Endothelial cell of umbilical vein (primary cell): ENCODE results near the gene TMEM182. TPM values are rescaled to one million over a fixed set of nuclear protein-coding genes. Genes with fewer than 3 reads are reported as not detected.

ENCODE experiments used
- BruUV-seq: library from RNA; stranded (reverse); fragments of 400-500 nt; replicated peaks from 2 replicates; lab custom pipeline; 2021; lab: Mats Ljungman, UMichigan
- CTCF ChIA-PET: fragments of 300-600, 350-600 bp; sonication (Branson Sonifier 250); formaldehyde crosslinking; loops from one replicate; lab custom pipeline; 2021; ENCODE audit warnings: antibody characterized with exemption, inconsistent platforms; lab: Charles Lee
- POLR2A ChIA-PET: fragments of 300-600, 350-600 bp; sonication (Branson Sonifier 250); formaldehyde crosslinking; loops from one replicate; lab custom pipeline; 2021; ENCODE audit warnings: antibody characterized with exemption, inconsistent platforms; lab: Charles Lee
- DNase-seq: peaks from one replicate; pipeline ENCODE4 v3.0.0-alpha.2; 2011; ENCODE audit warnings: low read depth, low spot score
- FAIRE-seq: peaks from 2 replicates; lab custom pipeline; 2011; peaks lifted over from hg19 to GRCh38; lab: Jason Lieb, UNC
- H2AFZ ChIP-seq: 2 replicates; pipeline ENCODE4 v1.6.0; 2012; ENCODE audit warnings: low read depth, low read length, control low read depth, inconsistent platforms
- H3K27ac ChIP-seq: 2 replicates; pipeline ENCODE4 v1.5.1; 2011; ENCODE audit warnings: low read depth, mild to moderate bottlenecking, control low read depth, low read length, moderate library complexity; ENCODE audit not compliant: insufficient read depth
- H3K27me3 ChIP-seq, 2 experiments: 2 replicates each; pipeline versions ENCODE4 v1.6.0 to v1.6.1; 2011; ENCODE audit warnings: low read length in 2 of 2, mixed read lengths in 1 of 2; ENCODE audit not compliant: control insufficient read depth in 2 of 2, insufficient read depth in 2 of 2
- H3K36me3 ChIP-seq, 2 experiments: 2 replicates in 1 of 2; 3 replicates in 1 of 2; pipeline ENCODE4 v1.5.1; 2011; ENCODE audit warnings: low read length in 2 of 2, mild to moderate bottlenecking in 1 of 2, moderate library complexity in 1 of 2; ENCODE audit not compliant: control insufficient read depth in 2 of 2, insufficient read depth in 2 of 2; ENCODE audit errors: extremely low read depth in 1 of 2
- H3K4me1 ChIP-seq: 3 replicates; pipeline ENCODE4 v1.5.1; 2011; ENCODE audit warnings: mild to moderate bottlenecking, low read length; ENCODE audit not compliant: control insufficient read depth, insufficient read depth; ENCODE audit errors: extremely low read depth
- H3K4me2 ChIP-seq: 2 replicates; pipeline ENCODE4 v1.6.1; 2011; ENCODE audit warnings: low read length, control low read depth, mixed read lengths; ENCODE audit not compliant: insufficient read depth
- H3K4me3 ChIP-seq, 3 experiments: fragments of 200-600 bp in 1 of 3; sonication (generic), shearing (Covaris generic) in 1 of 3; replicated peaks in 1 of 3; 2 replicates each; pipeline ENCODE4 v1.5.1; 2011 to 2016; ENCODE audit warnings: control low read depth in 3 of 3, low read length in 3 of 3, mild to moderate bottlenecking in 2 of 3, inconsistent platforms in 1 of 3, low read depth in 1 of 3, moderate library complexity in 1 of 3; ENCODE audit not compliant: insufficient read depth in 1 of 3
- H3K79me2 ChIP-seq: 2 replicates; pipeline ENCODE4 v1.6.0; 2012; ENCODE audit warnings: low read length, inconsistent platforms; ENCODE audit not compliant: control insufficient read depth, insufficient read depth
- H3K9ac ChIP-seq: replicated peaks from 2 replicates; pipeline ENCODE3; 2011; ENCODE audit warnings: low read length, control low read depth; ENCODE audit not compliant: insufficient read depth; ENCODE audit errors: extremely low read depth
- H3K9me1 ChIP-seq: replicated peaks from 3 replicates; pipeline ENCODE4 v1.6.0; 2011; ENCODE audit warnings: mild to moderate bottlenecking, low read length; ENCODE audit not compliant: control insufficient read depth, insufficient read depth; ENCODE audit errors: extremely low read depth
- H3K9me3 ChIP-seq: replicated peaks from 2 replicates; pipeline ENCODE4 v1.5.1; 2012; ENCODE audit warnings: low read length, inconsistent platforms; ENCODE audit not compliant: control insufficient read depth, insufficient read depth
- H4K20me1 ChIP-seq: replicated peaks from 2 replicates; pipeline ENCODE3; 2011; ENCODE audit warnings: mild to moderate bottlenecking, low read length; ENCODE audit not compliant: control insufficient read depth, insufficient read depth; ENCODE audit errors: extremely low read depth
- EZH2 ChIP-seq: IDR thresholded peaks from 2 replicates; pipeline ENCODE4 v1.6.1; 2012; ENCODE audit warnings: borderline replicate concordance, low read depth, mild to moderate bottlenecking, moderate library complexity, low read length, inconsistent platforms; ENCODE audit not compliant: severe bottlenecking
- FOS ChIP-seq: IDR thresholded peaks from 2 replicates; pipeline ENCODE4 v1.6.1; 2011; ENCODE audit warnings: mild to moderate bottlenecking, low read length, moderate library complexity, borderline replicate concordance; ENCODE audit not compliant: insufficient read depth
- GATA2 ChIP-seq: IDR thresholded peaks from 2 replicates; pipeline ENCODE4 v1.7.0; 2011; ENCODE audit warnings: low read depth, mild to moderate bottlenecking, moderate library complexity, mixed read lengths, low read length; ENCODE audit not compliant: insufficient read length, insufficient read depth
- JUN ChIP-seq: IDR thresholded peaks from 2 replicates; pipeline ENCODE4 v1.6.1; 2011; ENCODE audit warnings: borderline replicate concordance, low read depth; ENCODE audit not compliant: insufficient read length, insufficient read depth
- MYC ChIP-seq: IDR thresholded peaks from one replicate; pipeline ENCODE4 v1.6.1; 2011; ENCODE audit warnings: mild to moderate bottlenecking, low read depth, low read length
- POLR2A ChIP-seq: IDR thresholded peaks from 2 replicates; pipeline ENCODE4 v1.6.1; 2012; ENCODE audit warnings: low read depth, mild to moderate bottlenecking, control low read depth, low read length
- POLR2AphosphoS5 ChIP-seq: IDR thresholded peaks from 2 replicates; pipeline ENCODE4 v1.6.1; 2012; ENCODE audit warnings: low read depth, mild to moderate bottlenecking, control low read depth, low read length, moderate library complexity; ENCODE audit not compliant: insufficient read depth
- dilution Hi-C: fragments of 300-500 bp; cut with MboI; formaldehyde crosslinking; loops from one replicate; pipeline ENCODE4 v1.15.0; 2019; ENCODE audit warnings: low sequenced_read_pairs; ENCODE audit not compliant: extremely low pct_ligation_motif_present
- intact Hi-C: fragments of 100-400 bp; cut with micrococcal nuclease; formaldehyde crosslinking; loops from one replicate; pipeline ENCODE4 v1.10.0; 2022
- polyA plus RNA-seq, 4 experiments: library from polyadenylated mRNA; depleted of rRNA in 3 of 4; stranded (reverse) in 3 of 4; unstranded in 1 of 4; fragments of >200 nt; gene quantifications; 2 replicates each; pipeline versions ENCODE4 v1.2.1 to v1.2.3, GENCODE V29; 2011 to 2012; ENCODE audit warnings: missing spikeins in 1 of 4
- total RNA-seq: library from RNA; stranded (reverse); gene quantifications from 2 replicates; pipeline ENCODE4 v1.2.3, GENCODE V29; 2021
- TF ChIP-seq, protein P1 (sequence below): IDR thresholded peaks from 2 replicates; pipeline ENCODE4 v1.6.1; 2011; ENCODE audit not compliant: insufficient read depth, insufficient read length
- TF ChIP-seq, protein P2 (sequence below), 2 donors: IDR thresholded peaks; 1 replicate in 1 of 2; 2 replicates in 1 of 2; pipeline ENCODE4 v1.5.1; 2011; ENCODE audit warnings: low read length in 2 of 2, mild to moderate bottlenecking in 2 of 2, moderate library complexity in 2 of 2, control low read depth in 1 of 2, inconsistent platforms in 1 of 2, low read depth in 1 of 2; ENCODE audit not compliant: insufficient read depth in 1 of 2; ENCODE audit errors: extremely low read depth in 1 of 2

Gene TMEM182
- total and polyA plus RNA-seq, 2 donors (not counting 3 experiments of a cell fraction or from before 2014, with no cell fraction given): 0.69 to 0.95 TPM

DNA sequence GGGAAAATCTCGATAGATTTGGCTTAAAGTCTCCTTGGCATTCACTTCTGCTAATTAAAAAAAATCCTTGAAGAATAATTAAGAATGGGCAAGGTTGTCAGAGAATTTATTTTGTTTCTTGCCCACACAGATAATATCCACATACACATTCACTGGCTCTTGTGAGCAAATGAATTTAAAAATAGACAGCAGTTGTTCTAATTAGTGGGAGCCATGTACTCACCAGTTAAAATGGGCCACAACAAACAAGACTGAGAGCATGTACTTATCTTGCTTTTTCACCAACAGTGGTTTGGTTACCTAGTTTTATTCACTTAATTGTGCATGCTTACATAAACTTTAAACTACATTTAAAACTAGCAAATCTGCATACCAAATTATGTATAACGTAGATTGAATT, 53.5 kb downstream of the TMEM182 start:
- dilution Hi-C loops (no loop called here), intact Hi-C loops (no loop called here)
- Histone ChIP-seq H3K4me3 (no peak overlapping the region), H3K4me2 (no peak overlapping the region), H3K9me1 (no peaks in the 10 kb centered on the region), H3K9ac (no peak overlapping the region), H3K36me3 (no peaks in the 10 kb centered on the region), H3K79me2 (no peaks in the 10 kb centered on the region), H3K27me3 (no peaks in the 10 kb centered on the region), H4K20me1 (no peaks in the 10 kb centered on the region), H3K9me3 (no peaks in the 10 kb centered on the region), H2AFZ (no peak overlapping the region), H3K27ac (no peak overlapping the region), H3K4me1 (no peaks in the 10 kb centered on the region)
- ChIA-PET POLR2A (no interaction called here), CTCF (interaction anchor here (2.6 to 3.3 kb wide), 2 partner anchors 9 to 62 kb away, joined by 7 to 13 read pairs; no protein-coding TSS in a partner anchor)
- TF ChIP-seq, protein P1, sequence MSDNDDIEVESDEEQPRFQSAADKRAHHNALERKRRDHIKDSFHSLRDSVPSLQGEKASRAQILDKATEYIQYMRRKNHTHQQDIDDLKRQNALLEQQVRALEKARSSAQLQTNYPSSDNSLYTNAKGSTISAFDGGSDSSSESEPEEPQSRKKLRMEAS: no peak
- no peak for TF ChIP-seq EZH2
- no peak for TF ChIP-seq GATA2
- TF ChIP-seq, protein P2, sequence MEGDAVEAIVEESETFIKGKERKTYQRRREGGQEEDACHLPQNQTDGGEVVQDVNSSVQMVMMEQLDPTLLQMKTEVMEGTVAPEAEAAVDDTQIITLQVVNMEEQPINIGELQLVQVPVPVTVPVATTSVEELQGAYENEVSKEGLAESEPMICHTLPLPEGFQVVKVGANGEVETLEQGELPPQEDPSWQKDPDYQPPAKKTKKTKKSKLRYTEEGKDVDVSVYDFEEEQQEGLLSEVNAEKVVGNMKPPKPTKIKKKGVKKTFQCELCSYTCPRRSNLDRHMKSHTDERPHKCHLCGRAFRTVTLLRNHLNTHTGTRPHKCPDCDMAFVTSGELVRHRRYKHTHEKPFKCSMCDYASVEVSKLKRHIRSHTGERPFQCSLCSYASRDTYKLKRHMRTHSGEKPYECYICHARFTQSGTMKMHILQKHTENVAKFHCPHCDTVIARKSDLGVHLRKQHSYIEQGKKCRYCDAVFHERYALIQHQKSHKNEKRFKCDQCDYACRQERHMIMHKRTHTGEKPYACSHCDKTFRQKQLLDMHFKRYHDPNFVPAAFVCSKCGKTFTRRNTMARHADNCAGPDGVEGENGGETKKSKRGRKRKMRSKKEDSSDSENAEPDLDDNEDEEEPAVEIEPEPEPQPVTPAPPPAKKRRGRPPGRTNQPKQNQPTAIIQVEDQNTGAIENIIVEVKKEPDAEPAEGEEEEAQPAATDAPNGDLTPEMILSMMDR (IDR thresholded peaks at IDR 0.05; ENCODE audit: extremely low read depth in 1 of 2, insufficient read depth in 1 of 2, low read depth in 1 of 2, low read length in 2 of 2): no peak
- TF ChIP-seq JUN: no peak
- no peak for TF ChIP-seq POLR2AphosphoS5
- no peak for TF ChIP-seq MYC
- TF ChIP-seq FOS: no peak
- no peak for TF ChIP-seq POLR2A
- no peak for DNase-seq
- BruUV-seq: no TSS peak
- FAIRE-seq: no peak
